Stimulated activated CD4-positive, alpha-beta T cell treated with anti-CD3 and anti-CD28 coated beads, Interleukin-4, amount 100 ng/mL, for 24 hours (primary cell): ENCODE results near the gene CABLES1.
"Not testable (repeated sequence)": the region's sequence is repeated elsewhere in the genome, so short reads cannot be mapped to it uniquely, and the experiment has no call there.

Experiments used
- DNase-seq: peaks from one replicate; pipeline ENCODE4 v3.0.0-alpha.2; 2020

Gene CABLES1

DNA sequence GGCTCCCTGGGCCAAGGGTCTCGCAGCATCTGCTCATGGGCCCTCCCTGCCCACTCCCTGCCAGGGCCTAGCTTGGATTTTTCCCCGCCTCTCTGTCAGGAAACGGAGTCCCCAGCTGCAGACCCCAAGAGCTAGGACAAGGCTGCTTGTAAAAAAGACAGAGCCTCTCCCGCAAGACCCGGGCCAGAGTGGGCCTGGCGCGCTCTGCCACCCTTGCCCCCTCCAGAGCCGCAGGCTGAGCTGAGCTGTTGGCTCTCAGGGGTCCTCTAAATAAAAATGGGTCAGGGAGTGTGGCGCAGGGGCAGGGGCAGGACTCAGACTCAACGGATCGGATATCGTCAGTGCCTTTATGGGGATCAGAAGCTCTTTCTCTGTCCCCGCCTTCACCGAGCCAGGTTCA is 112.6 kb downstream of the CABLES1 start:
- no peak for DNase-seq

DNA sequence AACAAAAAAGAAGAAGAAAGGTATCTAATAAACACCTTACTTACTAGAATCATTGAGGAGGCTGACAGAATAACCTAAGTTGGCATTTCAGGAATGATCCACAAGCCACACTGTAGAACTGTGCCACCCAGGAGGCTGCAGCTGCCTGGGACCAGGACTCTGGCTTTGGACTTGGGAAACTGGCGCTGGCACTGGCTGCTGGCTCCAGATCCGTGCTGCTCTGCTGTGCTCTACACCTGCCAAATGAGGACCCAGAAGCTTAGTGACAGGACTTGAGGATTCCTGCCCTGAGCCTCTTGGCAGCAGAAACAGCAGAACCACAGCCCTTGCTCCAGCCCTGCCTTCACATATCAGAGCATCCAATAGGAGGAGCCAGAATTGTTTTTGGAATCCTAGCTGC is 113.5 kb downstream of the CABLES1 start:
- no peak for DNase-seq

DNA sequence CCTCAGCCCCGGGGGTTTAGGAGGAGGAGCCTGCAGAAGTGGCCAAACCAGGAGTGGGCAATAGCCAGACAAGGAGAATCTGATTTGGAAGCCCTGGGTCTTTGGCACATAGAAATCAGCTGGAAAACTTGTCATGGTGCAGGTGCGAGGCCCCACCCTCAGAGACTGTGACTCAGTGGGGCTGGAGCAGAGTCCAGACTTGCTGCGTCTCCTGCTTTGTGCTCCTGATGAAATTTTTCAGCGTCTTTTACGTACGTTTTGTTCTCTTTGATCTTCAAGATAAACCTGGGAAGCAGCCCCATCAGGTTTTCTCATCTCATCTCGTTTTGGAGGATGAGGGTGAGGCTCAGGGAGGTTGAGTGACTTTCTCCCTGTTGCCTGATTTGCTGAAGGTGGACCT is 114.1 kb downstream of the CABLES1 start:
- no peak for DNase-seq

DNA sequence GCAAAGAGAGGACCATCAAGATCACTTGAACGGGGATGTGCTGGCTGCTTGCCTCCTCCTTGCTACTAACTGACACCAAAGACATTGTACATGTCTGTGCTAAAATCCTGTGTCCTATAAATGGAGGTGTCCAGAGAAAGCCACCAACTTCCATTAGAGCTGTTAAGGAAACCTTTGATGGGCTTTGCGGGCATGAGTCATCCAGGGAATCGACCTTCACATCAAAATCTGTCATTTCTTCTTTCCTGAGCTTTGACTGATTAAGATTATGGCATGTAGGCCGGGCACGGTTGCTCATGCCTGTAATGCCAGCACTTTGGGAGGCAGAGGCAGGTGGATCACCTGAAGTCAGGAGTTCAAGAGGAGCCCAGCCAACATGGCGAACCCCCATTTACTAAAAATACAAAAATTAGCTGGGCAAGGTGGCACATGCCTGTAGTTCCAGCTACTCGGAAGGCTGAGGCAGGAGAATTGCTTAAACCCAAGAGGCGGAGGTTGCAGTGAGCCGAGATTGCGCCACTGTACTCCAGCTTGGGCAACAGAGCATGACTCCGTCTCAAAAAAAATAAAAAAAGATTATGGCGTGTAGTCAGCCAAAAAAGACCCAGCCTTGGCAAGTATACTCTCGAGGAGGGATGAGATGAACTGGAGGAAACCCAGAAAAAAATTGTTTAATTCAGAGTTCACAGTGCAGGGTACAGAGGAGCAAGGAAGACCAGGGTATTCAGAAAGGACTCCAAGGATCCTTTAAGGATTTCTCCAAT is 115.8 kb downstream of the CABLES1 start:
- DNase-seq: no peak

DNA sequence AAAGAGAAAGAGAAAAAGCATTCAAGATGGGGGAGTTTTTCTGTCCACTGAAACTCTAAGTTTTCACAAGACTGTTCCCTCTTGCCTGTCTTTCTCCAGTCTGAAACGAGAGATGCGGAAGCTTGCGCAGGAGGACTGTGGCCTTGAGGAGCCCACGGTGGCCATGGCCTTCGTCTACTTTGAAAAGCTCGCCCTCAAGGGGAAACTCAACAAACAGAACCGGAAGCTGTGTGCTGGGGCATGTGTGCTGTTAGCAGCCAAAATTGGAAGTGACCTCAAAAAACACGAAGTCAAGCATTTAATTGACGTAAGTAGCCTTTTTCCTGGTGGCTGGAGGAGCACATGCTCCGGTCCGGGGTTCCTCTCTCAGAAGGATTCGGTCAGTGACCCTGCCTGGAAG is 118.3 kb downstream of the CABLES1 start:
- no peak for DNase-seq

DNA sequence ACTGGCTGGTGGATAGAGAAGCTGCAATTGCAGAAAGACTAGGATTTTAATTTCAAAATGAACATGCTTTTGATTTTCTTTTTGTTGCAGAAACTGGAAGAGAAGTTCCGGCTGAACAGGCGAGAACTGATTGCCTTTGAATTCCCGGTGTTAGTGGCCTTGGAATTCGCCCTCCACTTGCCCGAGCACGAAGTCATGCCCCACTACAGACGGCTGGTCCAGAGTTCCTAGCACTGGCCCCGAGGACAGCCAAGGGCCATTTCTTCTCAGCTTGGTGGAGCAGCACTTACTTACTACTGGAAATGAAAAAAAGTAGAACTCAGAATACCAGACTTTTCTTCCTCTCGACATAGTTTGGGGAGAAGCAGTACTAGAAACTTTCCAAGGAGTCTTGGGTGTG is 121.9 kb downstream of the CABLES1 start:
- DNase-seq: no peak

DNA sequence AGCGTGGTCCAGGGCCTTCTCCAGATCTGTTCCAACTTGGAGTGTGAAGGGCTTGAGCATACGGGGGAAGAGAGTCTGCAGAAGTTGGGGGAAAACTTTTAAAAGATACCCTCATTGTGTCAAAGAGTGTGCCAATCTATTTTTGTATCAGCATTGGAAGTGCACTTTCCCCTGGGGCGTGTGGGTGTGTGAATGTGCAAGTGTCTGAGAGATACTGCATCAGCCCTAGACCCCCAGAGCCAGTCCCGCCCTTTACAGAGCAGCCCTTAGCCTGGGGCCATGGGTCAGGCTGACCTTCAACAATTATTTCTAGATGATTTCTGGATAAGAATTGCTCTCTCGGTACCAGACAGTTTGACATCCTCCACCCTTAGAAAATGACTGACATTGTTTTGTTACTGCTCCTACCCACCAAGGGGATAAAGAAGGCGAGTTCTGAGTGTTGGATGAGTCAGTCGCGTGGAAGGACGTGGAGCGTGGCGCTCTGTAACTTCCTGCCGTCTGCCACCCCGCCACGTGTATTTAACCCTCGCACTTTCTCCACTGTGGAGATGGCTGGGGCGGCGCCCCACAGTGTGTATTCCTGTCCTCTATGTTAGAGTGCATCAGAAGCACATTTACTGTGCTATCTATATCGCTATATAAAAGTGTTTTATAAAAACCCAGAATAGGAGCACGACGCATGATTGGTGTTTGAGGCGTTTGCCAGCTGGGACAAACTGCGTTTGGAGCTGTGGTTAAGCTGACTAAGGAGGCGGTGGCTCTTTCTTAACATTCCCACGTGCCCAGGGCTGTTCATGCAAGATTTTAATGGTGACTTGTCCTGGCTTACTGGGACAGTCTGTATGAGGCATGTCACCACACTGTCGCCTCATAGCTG is 122.6 kb downstream of the CABLES1 start:
- no peak for DNase-seq

DNA sequence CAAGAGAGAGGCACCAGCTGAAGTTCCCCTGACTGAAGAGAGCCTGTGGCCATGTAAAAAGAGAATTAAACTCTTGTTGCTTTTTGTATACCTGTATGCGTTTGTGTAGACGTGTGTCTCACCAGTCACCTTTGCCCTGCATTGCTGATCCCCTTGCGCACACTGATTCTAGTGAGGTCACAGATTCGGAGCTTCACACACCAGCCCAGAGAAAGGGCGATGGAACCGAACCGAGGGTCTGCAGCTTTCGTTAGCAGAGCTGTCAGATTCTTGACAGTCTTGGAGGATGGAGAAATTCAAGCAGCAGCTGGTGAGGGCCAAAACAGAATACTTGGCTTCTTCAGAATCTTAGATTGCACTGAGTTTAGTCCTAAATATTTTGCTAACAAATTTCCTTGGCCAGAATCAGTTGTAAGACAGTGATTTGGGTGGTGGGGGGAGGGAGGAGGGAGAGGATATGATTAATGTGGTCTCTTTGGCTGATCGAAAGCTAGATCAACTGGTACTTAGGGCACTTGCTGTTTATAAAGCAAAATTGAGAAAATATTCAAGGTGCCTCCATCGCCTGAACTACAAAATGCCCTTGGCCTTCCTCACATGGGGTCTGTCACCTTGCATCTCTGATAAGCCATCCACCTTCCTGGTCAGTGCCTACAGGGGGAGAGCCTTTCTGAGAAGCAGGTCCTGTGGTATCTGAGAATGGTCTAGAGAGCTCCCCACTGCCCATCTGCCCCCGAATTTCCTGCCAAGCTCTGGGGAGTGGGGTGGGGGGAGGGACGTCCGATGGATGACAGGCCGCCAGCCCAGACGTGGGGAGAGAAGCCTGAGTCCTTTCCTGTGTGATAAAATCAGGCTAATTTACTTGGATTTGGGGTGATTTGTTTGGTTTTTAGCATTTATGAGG is 123.5 kb downstream of the CABLES1 start:
- DNase-seq: no peak

DNA sequence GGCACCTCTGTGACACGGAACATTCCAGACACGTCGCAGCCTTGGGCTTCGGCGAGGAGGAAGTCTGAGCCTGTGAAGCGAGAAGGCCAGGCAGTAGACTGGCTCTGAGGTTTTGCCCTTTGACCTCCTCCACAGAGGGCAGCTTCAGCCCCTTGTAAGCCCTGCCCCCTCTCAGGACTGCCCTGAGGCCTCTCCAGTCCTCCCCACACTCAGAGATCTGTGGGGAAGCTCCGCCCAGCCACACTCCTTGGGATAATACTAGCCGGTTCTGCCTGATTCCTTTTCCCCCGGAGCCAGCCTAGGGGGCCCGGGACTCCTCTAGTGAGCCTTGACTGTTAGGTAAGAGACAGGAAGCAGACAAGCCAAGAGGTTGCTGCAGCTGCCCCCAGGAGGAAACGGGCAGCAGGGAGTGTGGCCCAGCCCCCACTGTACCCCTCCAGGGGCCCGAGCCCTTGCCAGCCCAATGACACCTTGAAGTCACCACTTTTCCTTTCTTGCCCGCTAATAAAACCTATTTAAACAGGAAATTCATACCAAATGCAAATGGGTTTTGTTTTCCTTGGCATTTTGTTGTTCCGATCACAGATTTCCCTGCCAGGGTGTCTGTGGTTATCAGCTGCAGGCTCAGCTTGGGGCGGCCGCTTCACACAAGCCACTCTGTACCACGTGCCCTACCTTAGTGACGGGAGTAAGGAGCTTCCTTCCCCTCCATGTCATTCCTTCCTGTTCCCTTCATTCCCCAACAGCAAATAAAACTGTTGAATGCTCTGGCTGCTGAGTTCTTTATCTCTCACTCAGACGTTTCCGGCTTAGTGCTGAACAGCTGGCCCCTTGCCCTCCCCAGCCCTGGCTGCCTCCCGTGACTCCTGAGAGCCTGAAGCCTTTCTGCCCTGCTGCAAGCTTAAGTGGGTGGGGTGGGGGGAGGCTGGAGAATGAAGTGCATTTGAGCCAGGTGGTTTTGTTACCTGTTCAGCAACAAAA is 124.7 kb downstream of the CABLES1 start:
- no peak for DNase-seq

DNA sequence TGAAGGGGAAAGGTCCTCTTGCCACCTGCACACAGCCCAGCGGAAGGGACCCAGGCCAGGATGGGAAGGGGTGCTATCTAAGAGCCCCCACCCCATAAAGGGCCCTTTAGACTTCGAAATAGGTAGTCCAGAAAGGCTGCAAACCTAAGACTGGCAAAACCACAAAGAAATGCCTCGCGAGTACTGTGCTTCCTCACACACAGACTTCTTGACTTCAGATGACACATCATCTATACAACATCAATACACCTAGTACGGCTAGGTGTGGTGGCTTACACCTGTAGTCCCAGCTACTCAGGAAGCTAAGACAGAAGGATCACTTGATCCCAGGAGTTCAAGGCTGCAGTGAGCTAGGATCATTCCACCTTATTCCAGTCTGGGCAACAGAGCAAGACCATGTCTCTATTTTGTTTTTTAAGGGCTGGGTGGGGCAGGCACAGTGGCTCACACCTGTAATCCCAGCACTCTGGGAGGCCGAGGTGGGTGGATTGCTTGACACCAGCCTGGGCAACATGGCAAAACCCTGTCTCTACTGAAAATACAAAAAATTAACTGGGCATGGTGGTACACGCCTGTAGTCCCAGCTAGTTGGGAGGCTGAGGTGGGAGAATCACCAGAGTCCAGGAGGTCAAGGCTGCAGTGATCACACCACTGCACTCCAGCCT is 125.8 kb downstream of the CABLES1 start:
- no peak for DNase-seq

DNA sequence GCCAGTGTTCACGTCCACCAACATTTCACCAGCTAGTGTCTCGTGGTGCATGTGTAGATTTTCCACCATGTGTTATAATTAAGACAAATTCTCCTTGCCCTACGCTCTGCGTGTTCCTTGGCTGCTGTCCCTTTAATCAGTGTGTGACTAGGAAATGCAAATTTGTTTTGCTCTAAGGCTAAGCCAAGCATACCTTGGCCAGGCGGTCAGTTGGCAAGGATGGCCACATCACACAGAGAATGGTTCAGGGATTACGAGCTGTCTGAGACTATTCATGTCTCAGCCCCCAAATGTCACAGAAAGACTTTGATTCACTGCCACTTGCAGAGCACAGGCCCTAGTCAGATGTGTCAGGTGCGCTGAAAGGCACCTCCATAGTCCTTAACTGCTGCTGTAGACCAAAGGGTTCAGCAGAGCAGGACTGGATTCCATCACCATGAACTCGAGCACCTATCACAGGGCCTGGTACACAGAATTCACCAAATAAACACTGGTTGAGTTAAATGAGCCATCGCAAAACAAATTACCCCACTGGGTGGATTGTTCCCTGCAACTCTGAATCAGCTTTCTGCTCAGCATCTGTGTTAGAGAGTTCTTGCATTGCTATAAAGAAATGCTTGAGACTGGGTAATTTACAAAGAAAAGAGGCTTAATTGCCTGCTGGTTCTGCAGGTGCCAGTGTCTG is 128.4 kb downstream of the CABLES1 start:
- DNase-seq: no peak

DNA sequence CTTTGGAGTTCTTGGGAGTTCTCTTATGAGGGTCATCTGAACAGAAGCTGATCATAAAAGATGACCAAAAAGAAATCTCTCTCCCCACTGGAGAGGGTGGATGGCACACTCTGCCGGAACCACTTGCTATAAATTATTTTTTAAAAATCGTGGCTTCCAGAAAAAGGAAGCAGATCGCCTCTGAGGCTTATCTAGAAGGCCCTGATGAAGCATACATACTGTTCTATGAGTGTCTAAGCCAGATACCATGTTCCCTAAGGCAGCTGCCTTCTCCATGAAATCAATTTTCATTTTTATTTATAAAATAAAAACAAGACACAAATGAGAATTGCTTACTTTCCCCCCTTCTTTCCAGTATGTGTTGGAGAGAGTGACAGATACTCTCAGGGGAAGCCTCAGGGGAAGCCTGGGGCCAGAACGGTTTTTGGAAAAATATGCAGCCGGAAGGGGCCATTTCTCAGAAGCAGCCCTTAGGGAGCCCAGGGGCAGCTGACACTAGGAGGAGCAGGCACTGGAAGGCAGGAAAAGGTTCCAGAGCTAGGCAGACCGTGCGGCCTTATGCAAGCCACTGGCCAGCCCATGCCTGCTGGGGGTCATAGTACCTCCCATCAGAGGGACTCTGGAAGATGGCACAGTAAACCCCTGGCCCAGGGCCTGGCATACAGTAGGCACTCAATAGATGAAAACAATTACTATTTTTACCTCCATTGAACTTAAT is 130.6 kb downstream of the CABLES1 start:
- DNase-seq: no peak

DNA sequence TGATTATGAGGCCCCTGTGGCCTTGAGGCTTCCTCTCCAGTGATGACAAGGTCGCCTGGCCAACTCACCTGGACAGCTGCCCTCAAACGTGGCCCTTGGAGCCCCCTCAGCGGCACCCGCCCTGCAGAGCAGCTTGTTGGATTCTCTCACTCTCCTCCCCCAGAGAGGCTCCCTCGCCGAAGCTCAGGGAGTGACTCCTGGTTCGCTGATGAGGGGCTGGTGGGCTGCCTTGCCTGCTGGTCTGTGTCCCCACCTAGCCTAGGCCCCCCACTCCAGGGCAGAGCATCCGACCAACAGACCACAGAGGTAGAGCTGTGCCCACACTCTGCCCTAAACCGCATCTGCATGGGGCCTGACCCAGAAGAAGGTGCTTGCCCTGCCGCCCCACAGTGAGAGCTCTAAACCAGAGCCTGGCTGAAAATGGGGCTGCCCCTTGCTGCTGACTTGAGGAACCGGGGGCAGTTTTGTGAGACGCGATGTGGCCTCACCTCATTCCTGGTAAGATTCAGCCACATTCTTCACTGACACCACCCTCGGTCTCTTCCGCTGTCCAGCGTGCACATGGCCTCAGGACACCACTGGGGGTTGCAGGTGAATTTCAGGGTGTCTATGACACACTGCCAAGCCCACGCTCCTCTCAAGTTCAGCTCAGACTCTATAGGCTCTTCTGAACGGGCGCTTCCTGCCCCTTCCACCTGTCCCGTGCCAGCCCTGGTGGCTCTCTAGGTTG is 131.6 kb downstream of the CABLES1 start:
- no peak for DNase-seq

DNA sequence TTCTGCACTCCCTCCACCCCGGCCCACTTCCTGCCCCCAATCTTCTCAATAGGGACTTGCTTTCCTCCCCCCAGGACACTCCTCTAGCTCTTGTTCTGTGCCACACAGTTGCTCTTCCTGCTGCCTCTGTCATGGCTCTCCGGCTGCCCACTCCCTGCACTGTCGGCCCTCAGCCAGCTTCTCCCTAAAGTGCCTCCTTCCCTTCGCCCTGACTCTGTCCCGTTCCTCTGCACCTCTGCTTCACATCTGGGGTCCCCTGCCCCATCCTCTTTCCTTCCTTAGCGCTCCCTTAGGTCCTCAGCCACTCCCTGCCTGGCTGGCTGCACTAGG is 132.1 kb downstream of the CABLES1 start:
- DNase-seq: no peak

DNA sequence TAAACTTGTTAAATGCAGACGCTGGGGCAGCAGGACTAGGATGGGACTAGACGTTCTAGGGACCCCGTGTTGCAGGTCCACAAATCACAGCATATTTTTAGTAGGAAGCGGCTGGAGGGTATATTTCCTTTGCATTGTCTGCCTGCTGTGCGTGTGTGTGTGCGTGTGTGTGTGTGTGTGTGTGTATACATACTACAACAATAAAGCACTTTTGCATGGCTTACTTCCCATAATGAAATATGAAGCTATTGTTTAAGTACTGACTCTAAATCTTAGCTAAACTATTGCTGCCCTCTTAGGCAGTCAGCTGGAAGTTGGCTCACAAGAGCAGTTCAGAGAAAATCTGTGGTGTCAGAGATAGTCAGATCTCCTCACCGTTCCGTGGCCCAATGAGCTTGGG is 133.4 kb downstream of the CABLES1 start:
- DNase-seq: no peak

DNA sequence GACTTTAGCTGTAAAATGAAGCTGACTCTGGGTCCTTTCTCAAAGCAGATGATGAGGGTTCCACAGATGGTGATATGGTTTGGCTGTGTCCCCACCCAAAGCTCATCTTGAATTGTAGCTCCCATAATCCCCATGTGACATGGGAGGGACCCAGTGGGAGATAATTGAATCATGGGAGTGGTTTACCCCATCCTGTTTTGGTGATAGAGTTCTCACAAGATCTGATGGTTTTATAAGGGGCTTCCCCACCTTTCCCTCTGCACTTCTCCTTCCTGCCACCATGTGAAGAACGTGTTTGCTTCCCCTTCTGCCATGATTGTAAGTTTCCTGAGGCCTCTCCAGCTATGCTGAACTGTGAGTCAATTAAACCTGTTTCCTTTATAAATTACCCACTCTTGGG is 133.8 kb downstream of the CABLES1 start:
- not testable (repeated sequence) for DNase-seq

DNA sequence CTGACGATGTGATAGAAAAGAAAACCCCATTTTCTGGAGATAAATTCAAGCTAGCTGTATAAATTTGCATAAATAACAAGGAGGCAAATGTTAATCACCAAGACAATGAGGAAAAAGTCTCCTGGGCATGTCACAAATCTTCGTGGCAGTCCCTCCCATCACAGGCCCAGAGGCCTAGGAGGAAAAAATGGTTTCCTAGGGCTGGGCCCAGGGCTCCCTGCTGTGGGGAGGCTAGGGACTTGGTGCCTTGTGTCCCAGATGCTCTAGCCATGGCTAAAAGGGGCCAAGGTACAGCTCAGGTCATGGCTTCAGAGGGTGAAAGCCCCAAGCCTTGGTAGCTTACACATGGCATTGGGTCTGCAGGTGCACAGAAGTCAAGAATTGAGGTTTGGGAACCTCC is 134.6 kb downstream of the CABLES1 start:
- no peak for DNase-seq

DNA sequence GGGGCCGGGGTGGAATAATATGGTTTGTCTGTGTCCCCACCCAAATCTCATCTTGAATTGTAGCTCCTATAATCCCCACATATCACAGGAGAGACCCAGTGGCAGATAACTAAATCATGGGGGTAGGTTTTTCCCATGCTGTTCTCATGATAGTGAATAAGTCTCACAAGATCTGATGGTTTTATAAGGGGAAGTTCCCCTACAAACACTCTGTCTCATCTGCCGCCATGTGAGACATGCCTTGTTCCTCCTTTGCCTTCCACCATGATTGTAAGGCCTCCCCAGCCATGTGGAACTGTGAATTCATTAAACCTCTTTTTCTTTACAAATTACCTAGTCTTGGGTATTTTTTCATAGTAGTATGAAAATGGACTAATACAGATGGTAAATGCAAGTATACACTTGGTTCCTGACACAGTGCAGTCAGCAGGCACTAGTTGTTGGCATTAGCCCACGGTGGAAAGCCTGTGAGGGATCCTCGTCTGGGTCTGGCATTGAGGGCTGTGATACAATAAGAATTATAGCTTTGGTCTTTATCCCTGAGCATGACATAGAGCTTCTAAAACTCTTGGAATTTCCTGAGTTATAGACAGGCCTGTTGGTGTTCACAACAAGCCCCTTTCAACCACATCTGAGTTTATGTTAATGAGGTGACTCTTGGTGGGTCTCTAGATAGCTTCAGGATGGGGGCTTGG is 135.8 kb downstream of the CABLES1 start:
- DNase-seq: no peak
